ENCODE data around the gene MYO1E.

DNA sequence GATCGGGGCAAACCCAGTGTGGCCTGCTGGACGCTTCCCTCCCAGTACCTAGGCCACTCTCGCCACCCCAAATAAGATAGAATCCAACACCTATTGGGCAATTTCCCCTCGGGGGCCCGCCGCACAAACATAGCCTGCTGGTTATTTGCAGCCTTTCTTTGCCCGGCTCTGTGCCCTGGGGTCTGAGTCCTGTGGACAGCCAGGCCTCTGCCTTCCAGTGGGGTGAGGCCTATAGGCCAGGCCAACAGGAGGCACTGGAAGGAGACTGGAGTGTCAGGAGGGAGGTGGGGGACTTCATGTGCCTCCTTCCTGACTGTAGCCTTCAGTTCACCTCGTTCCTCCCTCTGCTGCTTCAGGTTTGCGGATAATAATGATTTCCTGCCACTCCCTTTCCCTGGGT is 213.5 kb downstream of the MYO1E start:
- TF ChIP-seq, protein P1, sequence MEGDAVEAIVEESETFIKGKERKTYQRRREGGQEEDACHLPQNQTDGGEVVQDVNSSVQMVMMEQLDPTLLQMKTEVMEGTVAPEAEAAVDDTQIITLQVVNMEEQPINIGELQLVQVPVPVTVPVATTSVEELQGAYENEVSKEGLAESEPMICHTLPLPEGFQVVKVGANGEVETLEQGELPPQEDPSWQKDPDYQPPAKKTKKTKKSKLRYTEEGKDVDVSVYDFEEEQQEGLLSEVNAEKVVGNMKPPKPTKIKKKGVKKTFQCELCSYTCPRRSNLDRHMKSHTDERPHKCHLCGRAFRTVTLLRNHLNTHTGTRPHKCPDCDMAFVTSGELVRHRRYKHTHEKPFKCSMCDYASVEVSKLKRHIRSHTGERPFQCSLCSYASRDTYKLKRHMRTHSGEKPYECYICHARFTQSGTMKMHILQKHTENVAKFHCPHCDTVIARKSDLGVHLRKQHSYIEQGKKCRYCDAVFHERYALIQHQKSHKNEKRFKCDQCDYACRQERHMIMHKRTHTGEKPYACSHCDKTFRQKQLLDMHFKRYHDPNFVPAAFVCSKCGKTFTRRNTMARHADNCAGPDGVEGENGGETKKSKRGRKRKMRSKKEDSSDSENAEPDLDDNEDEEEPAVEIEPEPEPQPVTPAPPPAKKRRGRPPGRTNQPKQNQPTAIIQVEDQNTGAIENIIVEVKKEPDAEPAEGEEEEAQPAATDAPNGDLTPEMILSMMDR (IDR thresholded peaks at IDR 0.05): no peak
- no peak for TF ChIP-seq POLR2A (IDR thresholded peaks at IDR 0.05)
